Thyroid gland (tissue), 4 donors: ENCODE measurements around the gene GUSB. TPM values are rescaled to one million over a fixed set of nuclear protein-coding genes. Genes with fewer than 3 reads are reported as not detected.
"Not testable (repeated sequence)": the region's sequence is repeated elsewhere in the genome, so short reads cannot be mapped to it uniquely, and the experiment has no call there.

Experiments used
- DNase-seq, 2 donors: peaks; one replicate each; pipeline ENCODE4 v3.0.0-alpha.2; 2019
- H3K27ac ChIP-seq, 3 donors: fragments of 200-600 bp; sonication (generic); 1 replicate in 2 of 3; 2 replicates in 1 of 3; pipeline ENCODE4 v1.5.1; 2016 to 2019; ENCODE audit warnings: mild to moderate bottlenecking in 1 of 3, moderate library complexity in 1 of 3
- H3K27me3 ChIP-seq: fragments of 200-600 bp; sonication (generic); one replicate; pipeline ENCODE4 v1.5.1; 2019
- H3K36me3 ChIP-seq, 2 donors: fragments of 200-600 bp; sonication (generic); one replicate each; pipeline ENCODE4 v1.5.1; 2016 to 2019
- H3K4me1 ChIP-seq, 2 donors: fragments of 200-600 bp; sonication (generic); one replicate each; pipeline ENCODE4 v1.5.1; 2017 to 2019
- H3K4me3 ChIP-seq, 3 donors: fragments of 200-600 bp; sonication (generic); replicated peaks in 1 of 3; 1 replicate in 2 of 3; 2 replicates in 1 of 3; pipeline ENCODE4 v1.5.1; 2016; ENCODE audit warnings: mild to moderate bottlenecking in 1 of 3
- H3K9me3 ChIP-seq: fragments of 200-600 bp; sonication (generic); one replicate; pipeline ENCODE4 v1.5.1; 2017
- POLR2A ChIP-seq, 2 donors: fragments of 450-650 bp; IDR thresholded peaks; one replicate each; pipeline ENCODE4 v1.6.1; 2017; ENCODE audit warnings: antibody characterized with exemption in 2 of 2, mild to moderate bottlenecking in 2 of 2, moderate library complexity in 1 of 2
- WGBS, 2 donors: methylation state at CpG; one replicate each; pipeline ENCODE4 v1.1.5; 2017; 5-methylcytosine and 5-hydroxymethylcytosine counted together
- intact Hi-C: fragments of 100-400 bp; cut with DNase I; formaldehyde crosslinking; loops from one replicate; pipeline ENCODE4 v1.15.1; 2023
- total RNA-seq, 4 donors: library from RNA; depleted of rRNA; stranded (reverse); fragments of >200 nt; gene quantifications; one replicate each; pipeline ENCODE4 v1.2.3, GENCODE V29; 2016
- TF ChIP-seq, protein P1 (sequence below), 6 experiments: fragments of 200-600 bp in 3 of 6; fragments of 450-650 bp in 3 of 6; sonication (generic) in 3 of 6; IDR thresholded peaks; one replicate each; pipeline ENCODE4 v1.5.1; 2016 to 2019; ENCODE audit warnings: antibody characterized with exemption in 6 of 6, mild to moderate bottlenecking in 2 of 6, inconsistent platforms in 1 of 6, moderate library complexity in 1 of 6

The GUSB gene
- total RNA-seq, 4 donors from 2014 or later: 30.1 to 51.5 (median 37.6) TPM

DNA sequence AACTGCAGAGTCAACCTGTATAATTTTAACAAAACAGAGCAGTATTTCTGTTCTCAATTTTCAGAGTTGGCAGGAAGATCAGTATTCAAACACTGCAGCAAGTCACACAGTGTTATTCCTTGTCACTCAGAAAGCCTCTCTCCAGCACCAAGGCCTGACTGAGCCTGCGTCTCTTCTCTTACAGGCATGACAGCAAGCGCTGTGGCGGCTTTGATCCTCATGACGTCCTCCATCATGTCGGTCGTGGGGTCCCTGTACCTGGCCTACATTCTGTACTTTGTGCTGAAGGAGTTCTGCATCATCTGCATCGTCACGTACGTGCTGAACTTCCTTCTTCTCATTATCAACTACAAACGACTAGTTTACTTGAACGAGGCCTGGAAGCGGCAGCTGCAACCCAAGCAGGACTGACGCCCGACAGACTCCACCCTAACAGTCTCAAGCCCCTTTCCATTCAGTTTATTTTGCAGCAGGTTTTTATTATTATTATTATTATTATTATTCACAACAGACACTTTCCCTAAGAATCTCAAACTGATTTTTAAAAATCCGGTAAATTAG is 28.0 kb downstream of the GUSB start:
- Histone ChIP-seq H3K27me3 (no peaks in the 10 kb centered on the region), H3K9me3 (no peaks in the 10 kb centered on the region), H3K36me3 (peaks cover 6 to 15% of the 10 kb centered on the region in 2 donors), H3K27ac (no peak overlapping the region), H3K4me3 (no peak overlapping the region), H3K4me1 (no peaks in the 10 kb centered on the region)
- TF ChIP-seq, protein P1, sequence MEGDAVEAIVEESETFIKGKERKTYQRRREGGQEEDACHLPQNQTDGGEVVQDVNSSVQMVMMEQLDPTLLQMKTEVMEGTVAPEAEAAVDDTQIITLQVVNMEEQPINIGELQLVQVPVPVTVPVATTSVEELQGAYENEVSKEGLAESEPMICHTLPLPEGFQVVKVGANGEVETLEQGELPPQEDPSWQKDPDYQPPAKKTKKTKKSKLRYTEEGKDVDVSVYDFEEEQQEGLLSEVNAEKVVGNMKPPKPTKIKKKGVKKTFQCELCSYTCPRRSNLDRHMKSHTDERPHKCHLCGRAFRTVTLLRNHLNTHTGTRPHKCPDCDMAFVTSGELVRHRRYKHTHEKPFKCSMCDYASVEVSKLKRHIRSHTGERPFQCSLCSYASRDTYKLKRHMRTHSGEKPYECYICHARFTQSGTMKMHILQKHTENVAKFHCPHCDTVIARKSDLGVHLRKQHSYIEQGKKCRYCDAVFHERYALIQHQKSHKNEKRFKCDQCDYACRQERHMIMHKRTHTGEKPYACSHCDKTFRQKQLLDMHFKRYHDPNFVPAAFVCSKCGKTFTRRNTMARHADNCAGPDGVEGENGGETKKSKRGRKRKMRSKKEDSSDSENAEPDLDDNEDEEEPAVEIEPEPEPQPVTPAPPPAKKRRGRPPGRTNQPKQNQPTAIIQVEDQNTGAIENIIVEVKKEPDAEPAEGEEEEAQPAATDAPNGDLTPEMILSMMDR (IDR thresholded peaks at IDR 0.05): no peak
- TF ChIP-seq POLR2A (IDR thresholded peaks at IDR 0.05): no peak
- no peak for DNase-seq
- 94 to 97% methylated on average over 15 of the region's 15 CpGs for WGBS, 2 donors
- intact Hi-C loops: no loop called here

DNA sequence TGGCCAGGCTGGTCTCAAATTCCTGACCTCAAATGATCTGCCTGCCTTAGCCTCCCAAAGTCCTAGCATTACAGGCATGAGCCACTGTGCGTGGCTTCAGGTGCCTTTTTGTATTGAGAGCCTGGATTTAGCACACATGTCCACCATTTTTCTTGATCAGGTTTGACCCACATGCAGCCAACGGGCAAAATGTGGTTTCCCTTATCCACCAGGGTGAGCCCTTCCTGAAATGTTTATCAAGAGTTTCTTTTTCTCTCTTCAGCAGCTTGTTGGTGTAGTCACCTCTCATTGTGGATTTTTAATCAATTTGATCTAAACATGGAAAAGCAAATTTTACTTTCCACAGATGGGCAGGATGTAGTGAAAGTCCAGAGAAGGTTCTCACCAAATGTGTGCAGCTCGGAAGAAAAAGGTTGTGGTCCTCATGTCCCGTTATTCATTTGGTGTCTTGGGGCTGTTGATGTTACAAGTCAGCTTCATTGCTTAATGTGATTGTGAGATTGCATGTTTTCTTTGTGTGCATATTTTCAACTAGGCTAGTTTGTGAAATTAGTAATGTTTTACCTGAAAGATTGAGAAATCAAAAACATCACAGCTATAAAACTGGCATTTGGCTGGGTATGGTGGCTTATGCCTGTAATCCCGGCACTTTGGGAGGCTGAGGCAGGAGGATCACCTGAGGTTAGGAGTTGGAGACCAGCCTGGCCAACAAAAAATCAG is 28.9 kb downstream of the GUSB start:
- Histone ChIP-seq H3K27ac (no peak overlapping the region), H3K9me3 (no peaks in the 10 kb centered on the region), H3K4me3 (no peak overlapping the region), H3K4me1 (no peaks in the 10 kb centered on the region), H3K36me3 (peaks cover 6 to 12% of the 10 kb centered on the region in 2 donors), H3K27me3 (no peaks in the 10 kb centered on the region)
- TF ChIP-seq, protein P1 (IDR thresholded peaks at IDR 0.05): no peak
- TF ChIP-seq POLR2A (IDR thresholded peaks at IDR 0.05): no peak
- intact Hi-C loops: no loop called here
- DNase-seq: no peak
- 94 to 95% methylated on average over 5 of the region's 5 CpGs for WGBS, 2 donors

DNA sequence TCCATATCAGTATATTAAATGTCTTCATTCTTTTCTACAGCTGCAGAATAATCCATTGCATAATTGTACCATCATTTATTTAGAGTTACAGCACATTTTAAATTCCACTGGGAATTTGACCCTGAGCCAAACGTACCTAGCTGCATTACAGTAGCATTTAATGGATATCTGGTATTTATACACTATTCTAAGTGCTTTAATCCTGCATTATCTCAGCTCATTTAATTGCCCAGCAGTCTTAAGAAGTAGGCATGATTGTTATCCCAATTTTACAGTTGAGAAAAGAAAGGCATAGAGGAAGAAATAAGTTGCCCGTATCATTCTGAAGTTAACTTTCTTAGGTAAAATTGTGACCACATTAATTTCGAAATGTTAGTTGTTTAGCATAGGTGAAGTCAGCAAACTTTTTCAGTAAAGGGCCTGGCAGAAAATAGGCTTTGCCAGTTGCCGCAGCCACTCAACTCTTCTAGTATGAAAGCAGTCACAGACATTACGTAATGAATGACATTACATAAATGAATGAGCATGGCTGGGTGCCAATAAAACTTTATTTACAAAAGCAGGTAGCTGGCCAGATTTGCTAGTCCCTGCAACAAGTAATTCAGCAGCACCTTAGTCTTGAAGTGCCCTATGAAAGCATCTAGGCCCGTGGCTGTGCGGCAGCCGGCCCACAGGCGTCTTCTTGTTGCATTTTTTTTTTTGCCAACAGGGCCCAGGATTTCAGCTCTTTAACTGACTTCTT is 30.0 kb downstream of the GUSB start:
- Histone ChIP-seq H3K4me3 (no peak overlapping the region), H3K36me3 (peaks cover 6 to 12% of the 10 kb centered on the region in 2 donors), H3K27ac (no peak overlapping the region), H3K4me1 (no peaks in the 10 kb centered on the region), H3K9me3 (no peaks in the 10 kb centered on the region), H3K27me3 (no peaks in the 10 kb centered on the region)
- 90 to 91% methylated on average over 9 of the region's 9 CpGs for WGBS, 2 donors
- TF ChIP-seq POLR2A (IDR thresholded peaks at IDR 0.05): no peak
- TF ChIP-seq, protein P1 (IDR thresholded peaks at IDR 0.05): no peak
- no peak for DNase-seq
- intact Hi-C loops: no loop called here

DNA sequence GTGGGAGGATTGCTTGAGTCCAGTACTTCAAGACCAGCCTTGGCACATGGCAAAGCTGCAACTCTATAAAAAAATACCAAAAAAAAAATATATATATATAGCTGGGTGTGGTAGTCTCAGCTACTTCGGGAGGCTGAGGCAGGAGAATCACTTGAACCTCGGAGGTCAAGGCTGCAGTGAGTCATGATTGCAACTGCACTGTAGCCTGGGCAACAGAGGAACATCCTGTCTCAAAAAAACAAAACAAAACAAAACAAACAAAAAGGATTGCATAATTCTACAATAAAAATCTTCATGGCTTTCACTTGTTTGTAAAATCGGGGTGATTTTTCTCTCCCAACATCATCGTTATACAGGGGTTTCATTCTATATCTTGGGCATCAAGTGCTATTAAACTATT is 35.1 kb downstream of the GUSB start:
- Histone ChIP-seq H3K27ac (no peak overlapping the region), H3K27me3 (no peaks in the 10 kb centered on the region), H3K36me3 (no peaks in the 10 kb centered on the region), H3K4me3 (no peak overlapping the region), H3K4me1 (no peaks in the 10 kb centered on the region), H3K9me3 (no peaks in the 10 kb centered on the region)
- 76 to 81% methylated on average over 4 of the region's 4 CpGs for WGBS, 2 donors
- TF ChIP-seq, protein P1 (IDR thresholded peaks at IDR 0.05): no peak
- no peak for TF ChIP-seq POLR2A (IDR thresholded peaks at IDR 0.05)
- intact Hi-C loops: no loop called here
- DNase-seq: no peak

DNA sequence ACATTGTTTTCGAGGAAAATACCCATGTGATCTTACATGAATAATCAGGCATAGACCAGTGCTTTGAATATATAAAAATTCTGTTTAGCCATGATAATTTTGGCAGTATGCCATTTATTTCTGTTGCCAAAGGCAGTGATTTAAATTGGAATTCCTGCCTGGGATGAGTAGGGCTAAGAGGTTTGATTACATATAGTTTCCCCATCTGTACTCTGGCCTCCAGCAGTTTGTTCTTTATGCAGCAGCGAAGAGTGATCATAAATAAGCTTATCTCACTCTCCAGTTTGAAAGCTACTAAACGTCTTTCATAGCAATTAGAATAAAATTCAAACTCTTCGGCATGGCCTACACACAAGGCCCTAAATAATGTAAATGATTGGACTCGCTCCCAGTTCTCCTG is 36.2 kb downstream of the GUSB start:
- H3K27ac ChIP-seq, H3K36me3 ChIP-seq, H3K4me1 ChIP-seq, DNase-seq, H3K4me3 ChIP-seq, H3K9me3 ChIP-seq, intact Hi-C loops, H3K27me3 ChIP-seq: not testable (repeated sequence)
- WGBS, 2 donors: 76 to 90% methylated on average over 1 of the region's 5 CpGs
